GM21367 (cell line): Measurements from ENCODE around the gene THEMIS2.
"Not testable (repeated sequence)": the region's sequence is repeated elsewhere in the genome, so short reads cannot be mapped to it uniquely, and the experiment has no call there.

ENCODE experiments used
- ATAC-seq: cut with Tn5 transposase; IDR thresholded peaks from one replicate; pipeline ENCODE4 v1.9.1; 2021; ENCODE audit not compliant: unreplicated experiment

Gene THEMIS2

DNA sequence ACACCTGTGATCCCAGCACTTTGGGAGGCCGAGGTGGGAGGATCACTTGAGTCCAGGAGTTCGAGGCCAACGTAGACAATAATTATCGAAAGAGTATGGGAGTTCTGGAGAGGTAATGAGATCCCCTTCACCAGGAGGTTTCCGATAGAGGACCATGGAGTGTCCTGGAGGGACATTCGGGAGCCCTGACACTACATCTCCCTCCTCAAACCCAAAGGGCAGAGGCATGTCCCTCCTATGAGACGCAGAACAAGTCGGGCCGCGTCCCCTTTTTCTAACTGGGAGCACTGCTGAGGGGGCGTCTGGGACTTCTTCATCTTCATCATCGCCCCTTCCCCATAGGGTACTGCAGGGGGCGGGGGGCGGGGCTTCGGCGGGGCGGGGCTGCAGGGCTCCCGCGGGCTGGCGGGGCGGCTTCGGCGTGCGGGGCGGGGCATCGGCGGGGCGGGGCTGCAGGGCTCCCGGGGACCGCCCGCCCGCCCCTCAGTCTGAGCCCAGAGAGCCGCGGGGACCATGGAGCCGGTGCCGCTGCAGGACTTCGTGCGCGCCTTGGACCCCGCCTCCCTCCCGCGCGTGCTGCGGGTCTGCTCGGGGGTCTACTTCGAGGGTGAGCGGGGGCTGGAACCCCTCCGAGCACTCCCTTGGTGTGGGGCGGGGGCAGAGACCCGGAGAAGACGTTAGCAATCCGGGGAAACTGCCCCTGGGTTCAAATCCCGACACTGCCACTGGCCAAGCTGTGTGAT is at the start of gene THEMIS2:
TSS of gene THEMIS2 (plus strand) at position 486 of the 743 bp plus-strand sequence. CDS start at position 514, 28 bp downstream.
- ATAC-seq: no peak

- no peak for ATAC-seq
These were observed 48.6 kb upstream of the THEMIS2 start for GRCh38 chr1:27823784-27824183.

- no peak for ATAC-seq
These were observed 47.9 kb upstream of the THEMIS2 start for GRCh38 chr1:27824411-27824810.

- ATAC-seq: not testable (repeated sequence)
These were observed 42.9 kb upstream of the THEMIS2 start for GRCh38 chr1:27829339-27829960.

DNA sequence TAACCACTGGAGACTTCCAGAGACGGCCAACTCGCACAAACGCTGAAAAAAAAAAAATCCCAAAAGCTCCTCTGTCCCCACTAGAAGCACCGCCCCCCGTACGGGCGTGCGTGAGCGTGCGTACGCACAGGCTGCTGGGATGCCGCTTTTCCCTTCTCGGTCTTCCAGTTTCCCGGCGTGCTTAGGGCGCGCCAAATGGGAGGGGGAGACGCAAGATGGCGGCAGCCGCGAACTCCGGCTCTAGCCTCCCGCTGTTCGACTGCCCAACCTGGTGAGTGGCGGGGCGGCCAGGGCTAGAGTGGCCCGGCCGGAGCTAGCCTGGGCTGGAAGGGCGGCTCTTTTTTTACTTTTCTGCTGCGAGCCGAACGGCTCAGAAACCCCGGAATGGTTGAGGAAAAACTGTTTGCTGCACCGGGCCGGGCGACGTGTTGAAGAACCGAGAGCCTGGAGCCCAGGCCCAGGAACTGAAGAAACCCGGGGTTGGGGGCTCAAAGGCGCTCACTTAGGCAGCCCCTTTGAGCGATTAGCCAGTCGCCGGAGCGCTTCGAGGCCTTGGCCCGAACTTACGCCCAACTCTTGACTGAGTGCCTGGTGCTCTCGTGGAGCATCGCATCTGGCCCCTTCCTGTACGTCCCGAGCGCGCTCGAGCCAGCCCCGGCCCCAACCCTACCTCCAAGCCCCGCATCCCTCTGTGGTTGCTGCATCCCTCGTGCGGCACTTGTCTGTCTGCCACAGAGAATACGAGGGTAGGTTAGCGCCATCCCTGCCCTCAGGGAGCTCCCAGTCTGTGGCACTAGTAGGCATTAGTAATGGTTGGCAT is 41.5 kb upstream of the THEMIS2 start, which contains the start of gene PPP1R8:
TSS of gene PPP1R8 (plus strand) at position 162 of the 820 bp plus-strand sequence. CDS start at position 216, 54 bp downstream.
- ATAC-seq: peak; percentile 82

- no peak for ATAC-seq
These were observed 40.6 kb upstream of the THEMIS2 start for GRCh38 chr1:27831568-27832410.

GRCh38 chr1:27832762-27833161 is 39.6 kb upstream of the THEMIS2 start:
- ATAC-seq: no peak

DNA sequence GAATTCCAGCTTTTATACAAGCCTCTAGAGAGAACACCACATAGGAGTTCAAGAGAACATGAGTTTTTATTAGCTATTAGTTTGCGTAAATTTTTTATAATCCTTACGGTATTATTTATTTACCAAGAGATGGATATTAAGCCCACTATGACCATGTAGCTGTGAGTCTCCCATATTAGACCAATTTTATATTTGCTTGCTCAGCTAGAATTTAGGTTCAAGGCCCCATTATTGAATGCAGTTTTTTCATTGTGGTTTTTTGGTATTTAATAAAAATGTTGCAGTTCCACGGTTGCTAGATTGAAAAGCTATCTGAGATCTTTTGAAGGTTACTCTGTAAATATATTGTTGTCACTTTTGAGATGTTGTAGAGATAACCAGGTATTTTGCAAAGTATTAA is 38.9 kb upstream of the THEMIS2 start:
- no peak for ATAC-seq

GRCh38 chr1:27835046-27835445 is 37.3 kb upstream of the THEMIS2 start:
- no peak for ATAC-seq

DNA sequence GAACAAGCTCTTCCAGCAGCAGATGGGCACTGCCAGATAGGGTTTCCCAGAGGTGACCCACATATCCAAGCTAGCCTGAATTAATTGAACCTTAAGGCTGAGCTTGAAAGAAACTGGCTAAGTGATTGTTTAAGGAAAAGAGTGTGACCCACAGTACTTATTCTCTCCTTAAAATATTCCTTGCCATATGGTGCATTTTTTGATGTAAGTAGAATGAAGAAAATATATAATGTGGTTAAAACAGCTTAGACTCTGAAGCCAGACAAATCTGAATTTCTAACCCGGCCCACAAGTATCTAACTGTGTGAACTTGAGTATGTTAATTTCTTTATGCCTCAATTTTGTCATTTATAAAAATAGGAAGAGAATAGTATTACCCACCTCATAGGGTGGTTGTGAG is 36.8 kb upstream of the THEMIS2 start:
- no peak for ATAC-seq

DNA sequence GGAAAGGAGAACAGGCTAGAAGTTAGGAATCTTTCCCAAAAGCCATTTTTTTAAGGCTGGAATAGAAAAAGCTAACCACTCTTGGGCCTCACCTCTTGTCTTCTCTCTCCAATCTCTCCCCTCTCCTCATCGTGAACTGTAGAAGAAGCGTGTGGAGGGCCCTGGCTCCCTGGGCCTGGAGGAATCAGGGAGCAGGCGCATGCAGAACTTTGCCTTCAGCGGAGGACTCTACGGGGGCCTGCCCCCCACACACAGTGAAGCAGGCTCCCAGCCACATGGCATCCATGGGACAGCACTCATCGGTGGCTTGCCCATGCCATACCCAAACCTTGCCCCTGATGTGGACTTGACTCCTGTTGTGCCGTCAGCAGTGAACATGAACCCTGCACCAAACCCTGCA is 22.4 kb upstream of the THEMIS2 start:
- no peak for ATAC-seq

DNA sequence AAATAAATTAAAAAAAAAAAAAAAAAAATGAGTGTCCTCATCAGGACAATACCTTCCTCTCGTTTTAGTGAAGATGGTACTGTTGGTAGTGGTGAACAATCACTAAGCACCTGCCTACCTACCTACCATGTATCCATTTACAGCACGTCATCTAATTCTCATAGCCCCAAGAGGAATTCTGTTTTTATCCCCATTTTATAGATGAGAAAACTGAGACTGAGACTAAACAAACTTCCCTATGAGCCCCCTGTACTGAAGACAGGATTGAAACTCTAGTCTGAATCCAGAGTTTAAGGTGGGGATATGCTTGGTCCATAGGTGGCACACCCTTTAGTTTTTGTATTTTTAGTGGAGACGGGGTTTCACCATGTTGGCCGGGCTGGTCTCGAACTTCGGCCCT is 17.3 kb upstream of the THEMIS2 start:
- ATAC-seq: no peak

DNA sequence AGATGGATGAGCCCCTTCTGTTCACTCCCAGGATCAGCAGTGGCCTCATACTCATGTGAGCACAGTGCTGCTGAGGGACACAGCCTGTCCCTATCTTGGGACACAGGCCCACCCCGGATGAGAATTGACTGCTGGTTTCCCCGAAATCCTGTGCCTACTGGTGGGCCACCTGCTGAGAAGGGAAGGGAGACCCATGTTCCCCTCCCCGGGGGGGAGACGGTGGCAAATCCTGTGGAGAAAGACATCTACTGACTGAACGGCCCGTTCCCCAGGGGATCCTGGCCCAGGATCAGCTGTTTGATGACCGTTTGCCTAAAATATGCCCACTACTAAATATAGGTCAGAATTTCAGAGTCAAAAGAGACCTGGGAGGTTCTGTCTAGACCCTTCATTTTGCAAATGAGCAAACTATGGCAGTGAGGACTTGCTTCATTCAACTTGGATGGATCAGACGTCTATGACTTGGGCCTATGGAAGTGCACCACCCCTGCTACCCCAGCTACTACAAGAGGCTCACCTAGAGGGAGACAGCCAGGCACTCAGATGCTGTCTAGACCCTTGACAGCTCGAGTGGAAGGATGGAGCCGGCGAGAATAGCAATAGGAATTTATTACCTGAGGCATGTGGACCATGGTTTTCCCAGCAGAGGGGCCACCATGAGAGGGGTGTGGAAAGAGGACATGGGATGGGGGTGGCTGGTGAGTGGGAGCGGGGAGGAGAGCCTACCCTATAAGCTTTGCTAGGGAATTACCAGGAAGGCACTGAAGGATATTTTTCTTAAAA is 15.6 kb upstream of the THEMIS2 start:
- ATAC-seq: no peak

- ATAC-seq: not testable (repeated sequence)
These were observed 14.8 kb upstream of the THEMIS2 start for GRCh38 chr1:27857552-27857951.

GRCh38 chr1:27858072-27858948 is 14.0 kb upstream of the THEMIS2 start:
- ATAC-seq: no peak

DNA sequence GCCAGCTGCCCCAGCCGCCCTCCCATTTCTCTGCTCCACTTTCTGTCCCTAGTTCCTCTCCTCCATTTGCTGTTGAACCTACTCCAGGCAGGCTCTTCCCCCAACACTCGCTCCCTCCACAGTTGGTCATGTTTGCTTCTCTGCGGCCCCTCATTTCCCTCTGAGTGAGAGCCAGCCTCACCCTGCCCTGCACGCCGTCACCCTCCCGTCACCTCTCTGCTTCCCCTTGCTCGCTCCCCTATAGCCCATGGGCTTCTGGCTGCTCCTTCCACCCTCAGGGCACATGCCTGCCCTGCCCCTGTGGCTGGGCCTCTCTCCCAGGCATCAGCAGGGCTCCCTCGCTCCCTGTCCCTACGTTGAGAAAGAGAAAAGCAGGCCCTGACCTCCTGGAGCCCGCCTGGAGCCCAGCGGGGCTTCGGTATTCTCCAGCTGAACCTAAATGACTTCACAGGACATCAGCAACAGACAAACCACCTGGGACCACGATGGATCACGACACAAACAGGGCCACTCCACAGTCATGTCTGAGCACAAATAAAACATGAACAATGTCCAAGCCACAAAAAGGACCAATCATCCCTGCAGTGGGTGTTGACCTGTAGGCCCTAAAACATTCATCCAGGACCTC is 13.3 kb upstream of the THEMIS2 start:
- no peak for ATAC-seq

- ATAC-seq: no peak
These were observed 10.9 kb upstream of the THEMIS2 start for GRCh38 chr1:27861436-27861835.

GRCh38 chr1:27862004-27862403 is 10.3 kb upstream of the THEMIS2 start:
- no peak for ATAC-seq
